Jurkat, Clone E6-1 (cell line): ENCODE results near the gene ACTA2.

Experiments used
- DNase-seq: peaks from one replicate; pipeline ENCODE4 v3.0.0-alpha.2; 2011; ENCODE audit warnings: low read depth, low spot score
- H3K4me3 ChIP-seq: 2 replicates; pipeline ENCODE4 v1.5.1; 2011; ENCODE audit warnings: mild to moderate bottlenecking, low read length, control low read depth, moderate library complexity

Gene ACTA2

DNA sequence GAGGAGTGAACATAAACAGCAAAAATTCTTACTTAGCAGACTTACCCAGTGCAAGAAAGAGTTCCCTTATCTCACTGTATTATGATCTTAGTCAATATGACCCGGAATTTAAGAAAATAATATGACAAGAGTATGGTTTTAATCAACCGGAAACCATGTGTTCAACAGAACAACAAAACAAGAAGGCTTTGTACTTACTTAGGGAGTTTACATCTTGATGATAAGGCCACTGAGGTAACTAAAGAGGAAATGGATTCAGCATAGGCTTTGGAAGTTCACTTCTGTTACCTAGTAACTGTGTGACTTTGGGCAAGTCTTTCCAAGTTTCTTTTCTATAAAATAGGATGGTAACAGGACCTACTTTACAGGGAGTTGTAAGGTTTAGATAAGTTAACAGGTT is 30.6 kb upstream of the ACTA2 start:
- DNase-seq, result no peak
- H3K4me3 ChIP-seq, result no peak overlapping the region

DNA sequence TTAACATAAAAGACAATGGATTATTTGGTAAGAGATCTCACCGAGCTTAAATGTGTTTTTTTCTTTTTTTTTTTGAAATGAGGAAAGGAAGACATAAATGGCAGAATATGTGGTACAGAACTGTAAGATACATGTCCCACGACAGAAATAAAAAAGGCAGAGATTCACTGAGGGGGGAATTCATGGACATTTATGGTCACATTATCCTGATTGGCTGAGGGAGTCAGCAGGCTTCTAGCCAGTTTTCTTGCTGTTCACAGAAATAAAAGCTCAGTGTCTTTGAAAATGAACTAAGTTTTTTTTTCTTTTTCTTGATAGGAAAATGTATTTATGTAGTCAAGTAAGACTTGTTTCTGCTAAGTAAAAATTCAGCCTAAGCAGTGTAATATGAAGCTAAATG is 29.8 kb upstream of the ACTA2 start:
- no peak overlapping the region for H3K4me3 ChIP-seq
- DNase-seq, result no peak

GRCh38 chr10:88981435-88981834 is 28.9 kb upstream of the ACTA2 start:
- no peak for DNase-seq

DNA sequence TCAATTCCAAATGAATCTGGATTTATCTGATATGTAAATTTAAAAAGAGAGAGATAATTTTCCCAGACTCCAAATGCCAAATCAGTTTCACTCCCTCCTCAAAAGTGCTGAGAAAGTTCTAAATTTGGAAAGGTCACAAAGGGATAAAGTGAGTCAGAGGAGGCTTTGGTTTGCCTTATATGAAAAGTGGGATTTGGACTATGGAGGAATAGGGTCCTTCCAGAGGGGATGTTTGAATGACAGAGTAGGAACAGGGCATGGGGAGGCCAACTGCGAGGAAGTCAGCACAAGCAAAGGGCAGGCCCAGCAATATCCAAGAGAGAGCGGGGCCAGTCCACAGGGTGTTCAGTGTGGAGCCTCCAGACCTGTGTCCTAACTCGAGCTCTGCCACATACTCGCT is 28.2 kb upstream of the ACTA2 start:
- DNase-seq, result no peak
- no peak overlapping the region for H3K4me3 ChIP-seq

More at GRCh38 chr10:88981435-88981834, 28.9 kb upstream of the ACTA2 start:
- H3K4me3 ChIP-seq, result no peak overlapping the region

DNA sequence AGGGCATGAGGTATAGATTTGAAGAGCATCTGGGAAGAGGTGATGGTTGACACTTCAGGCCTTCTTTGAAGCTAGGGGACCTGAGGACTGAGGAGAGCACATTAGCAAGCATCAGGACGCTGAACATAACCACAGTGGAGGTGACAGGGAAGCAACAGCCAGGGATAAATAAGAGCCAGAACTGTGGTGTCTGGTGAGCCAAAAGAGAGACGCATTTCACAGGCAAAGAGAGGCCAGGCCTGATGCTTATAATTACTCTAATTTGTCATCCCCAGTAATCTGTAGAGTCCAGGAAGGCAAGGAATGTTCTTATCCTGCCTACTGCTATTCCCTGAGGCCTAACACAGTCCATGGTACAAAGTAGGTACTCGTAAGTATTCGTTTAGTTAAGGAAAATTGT is 27.7 kb upstream of the ACTA2 start:
- no peak for DNase-seq
- no peak overlapping the region for H3K4me3 ChIP-seq

GRCh38 chr10:88979603-88980002 is 27.0 kb upstream of the ACTA2 start:
- no peak overlapping the region for H3K4me3 ChIP-seq
- no peak for DNase-seq

DNA sequence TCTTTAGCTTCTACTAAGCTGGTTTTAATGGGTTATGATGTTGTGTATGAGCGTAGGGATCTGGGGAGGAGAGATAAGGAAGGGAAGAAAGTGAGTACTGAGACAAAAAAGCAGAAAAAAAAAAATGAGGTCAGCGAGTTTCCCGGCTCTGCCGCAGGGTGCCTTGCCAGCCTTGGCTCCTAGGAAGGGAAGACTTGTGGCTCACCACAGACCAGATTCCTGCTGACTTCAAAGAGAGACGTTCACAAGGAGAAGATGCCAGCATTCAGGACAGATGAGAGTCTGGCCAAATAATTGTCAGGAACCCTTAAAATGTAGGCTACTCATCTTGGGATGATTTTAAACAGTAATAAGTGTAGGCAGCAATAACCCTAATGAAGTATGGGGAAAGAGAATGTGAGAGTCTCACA is 26.6 kb upstream of the ACTA2 start:
- no peak overlapping the region for H3K4me3 ChIP-seq
- DNase-seq, result peak; percentile 63

- no peak for DNase-seq
Measured at GRCh38 chr10:88978463-88978862, 25.9 kb upstream of the ACTA2 start.

GRCh38 chr10:88975377-88975720 is 22.8 kb upstream of the ACTA2 start:
- H3K4me3 ChIP-seq, result peak overlapping the region; percentile 46

More at GRCh38 chr10:88978463-88978862, 25.9 kb upstream of the ACTA2 start:
- H3K4me3 ChIP-seq, result no peak overlapping the region

DNA sequence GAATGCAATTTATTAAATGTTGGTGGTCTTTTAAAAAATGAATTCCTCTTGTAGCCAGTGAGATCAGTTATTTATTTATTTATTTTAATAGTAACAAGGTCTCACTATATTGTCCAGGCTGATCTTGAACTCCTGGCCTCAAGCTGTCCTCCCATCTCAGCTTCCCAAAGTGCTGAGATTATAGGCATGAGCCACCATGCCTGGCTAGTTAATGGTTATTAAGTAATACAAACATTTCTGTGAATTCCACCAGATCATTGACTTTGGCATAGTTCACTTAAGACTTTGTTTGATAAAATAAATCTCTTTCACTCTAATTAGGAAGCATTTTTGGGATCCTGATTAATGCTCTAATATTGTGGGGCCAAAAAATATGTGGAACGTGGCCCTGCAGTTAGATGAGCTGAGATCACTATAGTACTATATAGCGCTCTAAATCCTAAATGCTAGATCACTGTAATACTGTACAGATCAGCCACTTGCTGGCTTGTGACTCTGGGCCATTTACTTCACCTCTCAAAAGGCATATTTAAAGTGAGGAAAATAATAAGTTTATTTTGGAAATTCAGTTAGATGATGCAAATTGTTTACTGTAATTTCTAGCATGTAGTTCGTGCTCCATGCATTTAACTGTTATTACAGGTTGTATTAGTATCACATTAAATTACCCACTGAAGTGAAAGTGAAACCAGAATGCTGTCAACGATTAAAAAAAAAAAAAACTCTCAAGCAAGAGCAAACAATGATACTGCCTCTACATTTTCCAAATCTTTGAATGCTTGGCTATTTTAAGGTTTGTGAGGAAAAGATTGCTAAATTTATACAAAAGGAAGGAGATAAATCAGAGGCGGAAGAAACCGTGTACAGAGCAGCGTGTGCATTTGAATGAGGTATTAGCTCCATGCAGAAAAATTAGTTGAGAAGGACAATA is 22.1 kb upstream of the ACTA2 start:
- peak overlapping the region; percentile 46 for H3K4me3 ChIP-seq
- DNase-seq, result no peak

More at GRCh38 chr10:88975377-88975720, 22.8 kb upstream of the ACTA2 start:
- no peak for DNase-seq

- no peak for DNase-seq
- H3K4me3 ChIP-seq, result no peak overlapping the region
Measured at GRCh38 chr10:88974012-88974411, 21.4 kb upstream of the ACTA2 start.

GRCh38 chr10:88971221-88972061 is 18.9 kb upstream of the ACTA2 start:
- DNase-seq, result no peak
- no peak overlapping the region for H3K4me3 ChIP-seq

DNA sequence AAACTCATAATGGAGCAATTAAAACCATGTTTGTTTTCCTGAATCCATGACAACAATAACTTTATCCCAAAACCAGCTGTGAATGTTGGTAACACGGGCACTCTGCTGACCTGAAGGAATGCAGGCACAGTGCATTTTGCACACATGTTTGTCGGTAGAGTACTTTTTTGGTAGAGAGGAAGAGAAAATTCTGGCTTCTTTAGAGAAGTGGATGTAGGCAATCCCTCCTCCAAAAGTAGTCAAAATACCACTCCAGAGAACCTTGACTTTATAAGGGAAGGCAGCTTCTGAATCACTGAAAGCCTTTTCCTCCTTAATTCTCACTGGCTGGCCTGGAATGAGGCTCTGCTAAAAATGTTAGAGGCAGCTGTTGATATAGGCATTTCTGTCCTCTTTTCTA is 15.8 kb upstream of the ACTA2 start:
- no peak overlapping the region for H3K4me3 ChIP-seq
- no peak for DNase-seq

DNA sequence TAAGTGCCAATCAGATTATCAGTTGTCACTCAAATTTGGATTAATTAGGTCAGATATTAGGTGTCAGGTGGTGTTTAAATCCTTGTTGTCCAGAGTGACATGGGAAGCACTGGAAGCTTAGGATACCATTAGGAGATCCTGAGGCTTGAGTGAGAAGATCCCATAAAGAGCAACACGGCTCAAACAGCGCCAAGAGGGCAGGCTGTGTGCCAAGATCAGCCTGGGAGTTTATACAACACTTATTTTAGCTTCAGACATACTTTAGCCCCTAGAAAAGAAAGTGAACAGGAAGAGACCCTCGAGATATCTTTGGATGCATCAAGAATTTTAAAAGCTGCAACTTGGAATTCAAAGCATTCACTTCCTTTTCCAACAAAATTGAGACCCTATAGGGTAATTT is 14.2 kb upstream of the ACTA2 start:
- DNase-seq, result no peak
- H3K4me3 ChIP-seq, result no peak overlapping the region

DNA sequence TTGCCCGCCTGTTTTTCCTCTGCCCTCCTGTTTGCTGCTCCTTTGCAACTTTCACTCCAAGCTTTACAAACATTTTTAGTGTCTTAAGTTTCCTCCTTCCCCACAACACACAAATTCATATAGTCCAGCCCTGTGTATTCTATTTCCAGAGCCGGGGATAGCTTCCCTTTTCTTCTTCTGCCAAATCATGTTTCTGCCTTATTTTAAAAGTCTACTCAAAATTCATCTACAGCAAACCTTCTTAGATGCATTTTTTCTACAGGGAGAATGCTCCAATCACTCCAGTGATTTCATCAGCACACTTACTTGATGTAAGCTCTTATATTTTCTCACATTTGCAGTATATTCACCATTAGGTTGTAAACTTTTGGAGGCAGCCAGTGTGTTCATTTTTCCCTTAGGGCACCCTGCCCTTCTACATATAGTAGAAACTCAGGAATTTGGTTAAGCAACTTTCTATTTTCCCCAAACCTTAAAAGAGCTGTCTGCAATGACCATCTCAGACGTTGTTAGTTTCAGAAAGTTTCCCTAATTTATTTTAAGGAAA is 12.4 kb upstream of the ACTA2 start:
- no peak overlapping the region for H3K4me3 ChIP-seq
- DNase-seq, result no peak

GRCh38 chr10:88964360-88964759 is 11.8 kb upstream of the ACTA2 start:
- DNase-seq, result no peak
- H3K4me3 ChIP-seq, result no peak overlapping the region

DNA sequence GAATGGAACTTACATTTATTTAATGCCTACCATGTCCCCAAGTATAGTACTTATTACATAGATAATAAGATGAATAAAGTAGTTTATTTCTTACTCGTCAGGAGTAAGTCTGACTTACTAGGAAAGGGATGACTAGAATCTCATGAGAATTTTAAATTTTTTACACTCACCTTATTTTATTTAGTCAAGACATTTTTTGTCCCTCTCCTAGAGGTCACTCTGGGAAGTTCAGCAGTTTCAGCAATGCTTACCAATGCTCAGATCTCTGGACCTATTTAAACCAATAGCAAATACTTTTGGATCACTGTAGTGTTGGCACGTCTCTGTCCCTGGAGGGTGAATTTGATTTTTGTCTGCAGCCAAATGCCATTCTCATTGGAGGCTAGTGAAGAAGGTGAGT is 10.7 kb upstream of the ACTA2 start:
- no peak for DNase-seq
- H3K4me3 ChIP-seq, result no peak overlapping the region

- DNase-seq, result peak; percentile 84
Measured at GRCh38 chr10:88962336-88962735, 9.8 kb upstream of the ACTA2 start.

DNA sequence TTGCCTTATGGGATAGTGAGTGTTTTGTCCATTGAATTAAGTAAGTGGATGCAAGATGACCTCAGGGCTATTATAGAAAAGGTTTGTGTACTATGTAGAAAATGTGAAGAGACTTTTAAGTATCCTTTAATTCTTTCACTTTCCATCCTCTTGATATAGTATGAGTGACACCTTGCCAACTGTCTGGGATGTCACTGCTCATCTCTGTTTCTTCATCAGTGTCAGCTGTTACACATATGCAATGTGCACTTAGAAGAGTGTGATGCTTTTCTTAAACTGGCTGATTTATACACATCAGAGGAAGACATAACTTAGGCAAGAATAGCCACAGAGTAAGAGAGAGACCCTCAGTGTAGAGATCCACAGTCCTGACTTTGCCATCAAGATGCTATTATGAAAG is 8.7 kb upstream of the ACTA2 start:
- no peak for DNase-seq

More at GRCh38 chr10:88962336-88962735, 9.8 kb upstream of the ACTA2 start:
- no peak overlapping the region for H3K4me3 ChIP-seq

DNA sequence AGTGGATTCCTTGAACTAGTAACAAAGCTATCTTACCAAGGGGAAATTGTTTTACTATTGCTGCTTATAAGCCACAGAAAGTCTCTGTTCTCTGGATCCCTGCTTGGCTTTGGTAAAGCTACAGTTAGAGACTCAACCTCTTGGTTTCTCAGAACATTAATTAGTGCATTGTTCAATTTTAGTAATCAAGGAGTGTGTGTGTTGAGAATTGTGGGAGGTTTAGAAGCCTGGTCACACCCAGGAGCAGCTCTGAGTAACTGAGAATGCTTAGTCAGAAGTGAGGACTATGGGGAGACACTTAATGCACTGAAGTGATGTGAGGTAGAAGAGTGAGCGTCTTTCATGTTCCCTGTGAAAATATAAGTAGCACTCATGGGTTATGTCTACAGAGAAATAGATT is 8.2 kb upstream of the ACTA2 start:
- H3K4me3 ChIP-seq, result no peak overlapping the region
- no peak for DNase-seq

More for the DNA sequence above, 8.7 kb upstream of the ACTA2 start:
- no peak overlapping the region for H3K4me3 ChIP-seq
